AG10803 (cell line): ENCODE data around the gene ME2.
"Not testable (repeated sequence)": the region's sequence is repeated elsewhere in the genome, so short reads cannot be mapped to it uniquely, and the experiment has no call there.

Experiments used
- DNase-seq: peaks from one replicate; pipeline ENCODE4 v3.0.0; 2010; ENCODE audit warnings: low read depth
- H3K4me3 ChIP-seq: 2 replicates; pipeline ENCODE4 v1.5.1; 2011; ENCODE audit warnings: mild to moderate bottlenecking, low read length, control low read depth
- CTCF ChIP-seq: conservative IDR thresholded peaks from 2 replicates; pipeline ENCODE4 v1.5.1; 2011; ENCODE audit warnings: mild to moderate bottlenecking, low read length, control low read depth, inconsistent platforms

ME2 gene

DNA sequence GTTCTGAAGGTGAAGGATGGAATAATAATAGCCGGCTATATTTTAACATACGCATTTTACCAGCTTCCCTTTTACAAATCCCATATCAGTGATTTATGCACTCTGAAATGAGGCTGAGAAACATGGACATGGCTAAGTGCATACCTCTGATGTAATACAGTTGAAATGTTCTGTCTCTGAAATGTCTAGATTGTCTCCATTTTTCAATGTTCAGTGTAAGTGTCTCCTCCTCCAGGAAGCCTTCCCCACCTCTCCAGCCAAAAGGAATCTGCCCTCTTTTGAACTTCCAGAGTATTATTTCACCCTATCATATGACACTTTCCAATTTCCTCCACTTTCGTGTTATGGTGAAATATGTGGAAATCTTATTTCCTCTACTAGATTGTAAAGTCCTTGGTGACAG lies 29.5 kb upstream of the ME2 start:
- H3K4me3 ChIP-seq = no peak overlapping the region
- TF ChIP-seq CTCF = no peak
- DNase-seq = peak; percentile 21

GRCh38 chr18:50850307-50851065 lies 28.4 kb upstream of the ME2 start:
- no peak for DNase-seq
- H3K4me3 ChIP-seq = no peak overlapping the region
- TF ChIP-seq CTCF = no peak

DNA sequence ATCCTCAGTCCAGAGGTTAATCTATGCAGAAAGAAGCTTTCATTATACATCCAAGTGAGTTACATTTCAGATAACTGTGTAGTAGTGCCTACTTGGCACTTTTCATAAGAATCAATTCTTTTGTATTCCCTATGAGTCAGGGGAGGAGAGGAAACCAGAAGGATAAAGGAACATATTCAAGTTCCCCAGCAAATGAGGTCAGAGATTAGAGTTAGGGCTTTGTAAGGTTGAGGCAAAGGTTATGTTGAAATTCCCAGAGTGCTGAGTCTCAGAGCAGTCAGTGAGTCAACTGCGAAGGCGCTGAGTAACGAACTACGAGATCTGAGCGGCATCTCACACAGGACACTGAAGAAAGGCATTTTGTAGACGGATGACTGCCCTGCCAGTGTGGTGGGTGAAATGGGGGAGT lies 25.1 kb upstream of the ME2 start:
- no peak for TF ChIP-seq CTCF
- no peak overlapping the region for H3K4me3 ChIP-seq
- peak; percentile 46 for DNase-seq

- no peak for TF ChIP-seq CTCF
- no peak overlapping the region for H3K4me3 ChIP-seq
- DNase-seq = no peak
These were observed 22.8 kb upstream of the ME2 start for GRCh38 chr18:50855976-50856757.

DNA sequence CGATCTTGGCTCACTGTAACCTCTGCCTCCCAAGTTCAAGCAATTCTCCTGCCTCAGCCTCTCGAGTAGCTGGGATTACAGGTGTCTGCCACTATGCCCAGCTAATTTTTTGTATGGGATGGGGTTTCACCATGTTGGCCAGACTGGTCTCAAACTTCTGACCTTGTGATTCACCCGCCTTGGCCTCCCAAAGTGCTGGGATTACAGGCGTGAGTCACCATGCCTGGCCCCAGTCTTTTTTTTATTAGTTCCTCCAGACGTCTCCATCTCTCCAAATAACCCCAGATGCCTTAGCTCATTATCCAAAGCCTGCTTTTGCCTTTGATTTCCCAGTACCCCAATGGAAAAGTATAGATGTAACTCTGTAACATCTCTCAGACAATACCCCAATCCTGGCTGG lies 21.8 kb upstream of the ME2 start:
- peak; percentile 28 for DNase-seq
- H3K4me3 ChIP-seq = not testable (repeated sequence)

DNA sequence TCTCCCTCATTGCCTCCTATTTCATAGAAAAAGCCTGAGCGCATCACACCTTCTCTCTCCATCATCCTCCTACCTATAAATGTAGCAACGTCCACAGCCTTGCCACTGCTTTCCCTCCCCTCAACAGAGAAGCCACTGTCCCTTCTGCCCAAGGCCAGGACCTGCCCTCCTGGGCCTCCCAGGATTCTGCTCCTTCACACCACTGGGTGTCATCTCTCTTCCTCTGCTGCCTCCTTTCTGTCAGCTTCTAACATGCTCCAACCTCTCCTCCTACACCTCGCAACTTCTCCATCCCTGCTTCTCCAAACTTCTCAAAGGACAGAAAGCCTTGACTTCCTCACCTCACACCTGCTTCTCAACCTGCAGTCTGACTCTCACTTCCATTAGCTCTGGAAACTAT lies 21.2 kb upstream of the ME2 start:
- 0 out of 2 replicates have a peak, but pooled peaks have one; percentile 15 for TF ChIP-seq CTCF
- DNase-seq = no peak
- H3K4me3 ChIP-seq = no peak overlapping the region

DNA sequence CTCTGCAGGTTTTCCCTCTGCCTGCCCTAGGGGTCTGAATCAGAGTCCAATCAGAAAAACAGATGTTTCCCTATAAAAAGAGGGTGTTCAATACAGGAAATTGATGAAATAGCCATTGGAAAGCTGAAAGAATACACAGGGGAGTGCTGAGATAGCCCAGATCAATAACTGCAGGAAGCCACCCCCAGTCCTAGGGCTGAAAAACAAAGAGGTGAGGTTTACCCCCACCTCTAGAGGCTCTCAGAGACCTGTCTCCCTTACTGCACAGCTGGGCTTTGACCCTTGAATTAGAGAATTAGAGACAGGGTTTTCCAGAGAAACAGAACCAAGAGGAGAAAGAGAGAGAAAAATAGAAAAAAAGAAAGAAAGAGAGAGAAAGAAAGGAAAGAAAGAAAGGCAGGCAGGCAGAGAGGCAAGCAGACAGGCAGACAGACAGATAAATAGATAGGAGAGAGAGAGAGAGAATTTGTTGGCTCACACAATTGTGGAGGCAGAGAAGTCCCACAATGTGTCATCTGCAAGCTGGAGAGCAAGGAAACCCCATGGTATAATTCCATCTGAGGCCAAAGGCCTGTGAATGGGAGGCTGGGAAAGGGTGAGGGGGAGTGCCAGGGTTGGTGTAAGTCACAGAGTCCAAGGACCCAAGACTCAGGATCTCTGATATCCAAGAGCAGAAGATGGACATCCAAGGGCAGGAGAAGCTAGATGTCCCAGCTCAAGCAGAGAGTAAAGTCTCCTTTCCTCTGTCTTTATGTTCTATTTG lies 18.9 kb upstream of the ME2 start:
- no peak for TF ChIP-seq CTCF
- no peak overlapping the region for H3K4me3 ChIP-seq
- no peak for DNase-seq
